Adipose tissue (tissue), 3 donors: ENCODE measurements around the gene TNK2. TPM values are rescaled to one million over a fixed set of nuclear protein-coding genes. Genes with fewer than 3 reads are reported as not detected.
"Not testable (repeated sequence)": the region's sequence is repeated elsewhere in the genome, so short reads cannot be mapped to it uniquely, and the experiment has no call there.

Source experiments
- H3K27ac ChIP-seq: one replicate; pipeline ENCODE4 v1.5.1; 2013; ENCODE audit warnings: low read depth, low read length
- WGBS, 3 donors: extraction: QIAGEN DNeasy Blood & Tissue Kit; methylation state at CpG; one replicate each; pipeline ENCODE4 v1.1.7; 2013; 5-methylcytosine and 5-hydroxymethylcytosine counted together
- polyA plus RNA-seq, 3 donors: library from polyadenylated mRNA; stranded (reverse); fragments of 200-250 nt; gene quantifications; one replicate each; pipeline ENCODE4 v1.2.3, GENCODE V29; 2013
- donor health status: healthy with polysubstance abuse.
- donor health status: Bipolar disorder and iron deficiency.
- donor health status: healthy.

TNK2 gene
- polyA plus RNA-seq, 3 donors: 19.7 to 51.6 (median 43.1) TPM

- no peak overlapping the region for H3K27ac ChIP-seq
- WGBS, 3 donors: 92 to 94% (median 94%) methylated on average over 15 of the region's 15 CpGs
Observed at GRCh38 chr3:195865752-195866151, 42.6 kb downstream of the TNK2 start.

- WGBS, 3 donors: 40 to 46% (median 45%) methylated on average over 30 of the region's 30 CpGs
- H3K27ac ChIP-seq: no peak overlapping the region
Observed at GRCh38 chr3:195863121-195864061, 45.0 kb downstream of the TNK2 start.

GRCh38 chr3:195862318-195862717, 46.0 kb downstream of the TNK2 start:
- WGBS, 3 donors: 92 to 94% (median 93%) methylated on average over 12 of the region's 12 CpGs
- H3K27ac ChIP-seq: not testable (repeated sequence)

- H3K27ac ChIP-seq: no peak overlapping the region
- WGBS, 3 donors: 41 to 64% (median 58%) methylated on average over 6 of the region's 6 CpGs
Observed at GRCh38 chr3:195860456-195860855, 47.9 kb downstream of the TNK2 start.

GRCh38 chr3:195859846-195860411, 48.4 kb downstream of the TNK2 start:
- WGBS, 3 donors: 74 to 85% (median 82%) methylated on average over 23 of the region's 23 CpGs
- no peak overlapping the region for H3K27ac ChIP-seq

- no peak overlapping the region for H3K27ac ChIP-seq
- WGBS, 3 donors: 8 to 14% (median 10%) methylated on average over 21 of the region's 21 CpGs
Observed at GRCh38 chr3:195859061-195859845, 49.1 kb downstream of the TNK2 start.

GRCh38 chr3:195856410-195857084, 51.8 kb downstream of the TNK2 start:
- 51 to 78% (median 57%) methylated on average over 14 to 15 of the region's 15 CpGs for WGBS, 3 donors
- no peak overlapping the region for H3K27ac ChIP-seq

- 75 to 79% (median 79%) methylated on average over 13 of the region's 13 CpGs for WGBS, 3 donors
- H3K27ac ChIP-seq: no peak overlapping the region
Observed at GRCh38 chr3:195855471-195856409, 52.6 kb downstream of the TNK2 start.

- WGBS, 3 donors: 54 to 68% (median 68%) methylated on average over 9 of the region's 9 CpGs
- no peak overlapping the region for H3K27ac ChIP-seq
Observed at GRCh38 chr3:195854628-195855294, 53.6 kb downstream of the TNK2 start.

- 64 to 89% (median 70%) methylated on average over 14 of the region's 14 CpGs for WGBS, 3 donors
Observed at GRCh38 chr3:195853996-195854395, 54.4 kb downstream of the TNK2 start.

GRCh38 chr3:195853036-195853435, 55.3 kb downstream of the TNK2 start:
- WGBS, 3 donors: 90 to 95% (median 93%) methylated on average over 20 of the region's 20 CpGs
- no peak overlapping the region for H3K27ac ChIP-seq

More at GRCh38 chr3:195853996-195854395, 54.4 kb downstream of the TNK2 start:
- no peak overlapping the region for H3K27ac ChIP-seq

- H3K27ac ChIP-seq: no peak overlapping the region
- WGBS, 3 donors: 17 to 19% (median 17%) methylated on average over 31 of the region's 31 CpGs
Observed at GRCh38 chr3:195850857-195851543, 57.4 kb downstream of the TNK2 start.

GRCh38 chr3:195849322-195850074, 58.9 kb downstream of the TNK2 start:
- H3K27ac ChIP-seq: no peak overlapping the region
- 80 to 88% (median 88%) methylated on average over 50 to 53 of the region's 53 CpGs for WGBS, 3 donors

- no peak overlapping the region for H3K27ac ChIP-seq
- 69 to 89% (median 76%) methylated on average over 22 to 24 of the region's 24 CpGs for WGBS, 3 donors
Observed at GRCh38 chr3:195847055-195847950, 61.0 kb downstream of the TNK2 start.

GRCh38 chr3:195845483-195845882, 62.9 kb downstream of the TNK2 start:
- WGBS, 3 donors: 91 to 95% (median 92%) methylated on average over 6 of the region's 6 CpGs
- H3K27ac ChIP-seq: no peak overlapping the region
